Adrenal gland (tissue), 12 donors: ENCODE measurements around the gene CDKAL1. TPM values are rescaled to one million over a fixed set of nuclear protein-coding genes. Genes with fewer than 3 reads are reported as not detected.

ENCODE experiments used
- DNase-seq, 7 donors: peaks; one replicate each; pipeline ENCODE4 v3.0.0-alpha.2; 2019 to 2020
- H3K27ac ChIP-seq, 5 donors: fragments of 200-600 bp; sonication (generic) in 4 of 5; 1 replicate in 3 of 5; 2 replicates in 2 of 5; pipeline versions ENCODE4 v1.5.1 to v1.8.0; 2016 to 2020; ENCODE audit warnings: mild to moderate bottlenecking in 1 of 5
- H3K27me3 ChIP-seq: fragments of 200-600 bp; 2 replicates; pipeline ENCODE4 v1.8.0; 2021
- H3K36me3 ChIP-seq, 2 donors: fragments of 200-600 bp; replicated peaks in 1 of 2; 1 replicate in 1 of 2; 2 replicates in 1 of 2; pipeline versions ENCODE4 v1.5.1 to v1.8.0; 2018 to 2022
- H3K4me1 ChIP-seq, 2 donors: fragments of 200-600 bp; replicated peaks in 1 of 2; 1 replicate in 1 of 2; 2 replicates in 1 of 2; pipeline versions ENCODE4 v1.5.1 to v1.8.0; 2018 to 2021
- H3K4me3 ChIP-seq, 4 donors: fragments of 200-600 bp; sonication (generic) in 3 of 4; one replicate each; pipeline ENCODE4 v1.5.1; 2016 to 2018
- H3K9me3 ChIP-seq, 3 donors: fragments of 200-600 bp; sonication (generic) in 1 of 3; replicated peaks in 1 of 3; 1 replicate in 2 of 3; 2 replicates in 1 of 3; pipeline versions ENCODE4 v1.5.1 to v1.8.0; 2016 to 2021
- CTCF ChIP-seq, 6 experiments: fragments of 450-650 bp in 4 of 6; fragments of 200-600 bp in 2 of 6; sonication (generic) in 1 of 6; IDR thresholded peaks; 1 replicate in 5 of 6; 2 replicates in 1 of 6; pipeline versions ENCODE4 v1.5.1 to v1.8.0; 2016 to 2021; ENCODE audit warnings: antibody characterized with exemption in 6 of 6, mild to moderate bottlenecking in 2 of 6, moderate library complexity in 1 of 6
- POLR2A ChIP-seq, 2 donors: fragments of 450-650 bp; IDR thresholded peaks; one replicate each; pipeline ENCODE4 v1.6.1; 2017; ENCODE audit warnings: antibody characterized with exemption in 2 of 2, mild to moderate bottlenecking in 2 of 2, moderate library complexity in 1 of 2
- WGBS, 4 donors: extraction: QIAGEN DNeasy Blood & Tissue Kit in 2 of 4; methylation state at CpG; one replicate each; pipeline versions ENCODE4 v1.1.5 to v1.1.7; 2013 to 2017; 5-methylcytosine and 5-hydroxymethylcytosine counted together
- intact Hi-C, 2 donors: fragments of 100-400 bp; cut with DNase I; formaldehyde crosslinking; loops; one replicate each; pipeline versions ENCODE4 v1.14.1 to v1.15.0; 2022 to 2023
- polyA plus RNA-seq, 3 donors: library from polyadenylated mRNA; stranded (reverse); fragments of 200-250 nt in 2 of 3; fragments of 350-450 nt in 1 of 3; fragmentation: Illumina TruSeq in 1 of 3; extraction: RNeasy Lipid Tissue Mini Kit (QIAGEN cat#74804) in 1 of 3; gene quantifications; one replicate each; pipeline ENCODE4 v1.2.3, GENCODE V29; 2013 to 2014
- total RNA-seq, 9 donors: library from RNA; depleted of rRNA in 4 of 9; stranded (reverse); fragments of >200 nt in 4 of 9; fragments of 120-200 nt in 1 of 9; fragmentation: NEBNext Ultra II Directional in 1 of 9; extraction: Animal tissue kit (Norgen Biotek cat#: 25700) in 1 of 9; gene quantifications; one replicate each; pipeline versions ENCODE4 v1.1.0 to v1.2.4, GENCODE V29; 2013 to 2023
- donor health status: healthy with polysubstance abuse.
- donor health status: Bipolar disorder and iron deficiency.
- donor health status: DM: yes; HTN: yes; CAD: no.
- donor health status: DM: no; HTN: no; CAD: no.
- donor health status: DM: no; HTN: no; CAD: no.
- donor health status: DM: yes; HTN: yes; CAD: no.

CDKAL1 gene
- total and polyA plus RNA-seq, 12 donors: 3.9 to 21.1 (median 10.6) TPM

- Histone ChIP-seq H3K27ac (no peak overlapping the region), H3K36me3 (no peaks in the 10 kb centered on the region), H3K4me3 (no peak overlapping the region), H3K27me3 (no peaks in the 10 kb centered on the region), H3K9me3 (no peaks in the 10 kb centered on the region), H3K4me1 (no peaks in the 10 kb centered on the region)
- TF ChIP-seq POLR2A (IDR thresholded peaks at IDR 0.05): no peak
- TF ChIP-seq CTCF (IDR thresholded peaks at IDR 0.05): no peak
- DNase-seq: no peak
- 91 to 96% (median 93%) methylated on average over 3 of the region's 3 CpGs for WGBS, 4 donors
- intact Hi-C loops: no loop called here
Observed at GRCh38 chr6:21131406-21131805, 597.1 kb downstream of the CDKAL1 start.

- no peak for TF ChIP-seq CTCF (IDR thresholded peaks at IDR 0.05)
- TF ChIP-seq POLR2A (IDR thresholded peaks at IDR 0.05): no peak
- H3K9me3 ChIP-seq: no peaks in the 10 kb centered on the region
- no peak overlapping the region for H3K4me3 ChIP-seq
- H3K36me3 ChIP-seq: no peaks in the 10 kb centered on the region
- H3K27me3 ChIP-seq: no peaks in the 10 kb centered on the region
- no peak overlapping the region for H3K27ac ChIP-seq
- no peak for DNase-seq
- 59 to 75% (median 65%) methylated on average over 1 of the region's 1 CpG for WGBS, 4 donors
- intact Hi-C loops: no loop called here
- no peaks in the 10 kb centered on the region for H3K4me1 ChIP-seq
Observed at GRCh38 chr6:21132446-21132845, 598.2 kb downstream of the CDKAL1 start.

GRCh38 chr6:21132856-21133838, 598.9 kb downstream of the CDKAL1 start:
- TF ChIP-seq POLR2A (IDR thresholded peaks at IDR 0.05) (no peak), CTCF (IDR thresholded peaks at IDR 0.05) (no peak)
- Histone ChIP-seq H3K27ac (no peak overlapping the region), H3K4me3 (no peak overlapping the region), H3K27me3 (no peaks in the 10 kb centered on the region), H3K9me3 (no peaks in the 10 kb centered on the region), H3K4me1 (no peaks in the 10 kb centered on the region), H3K36me3 (no peaks in the 10 kb centered on the region)
- 67 to 72% (median 68%) methylated on average over 6 of the region's 6 CpGs for WGBS, 4 donors
- no peak for DNase-seq
- intact Hi-C loops: no loop called here

GRCh38 chr6:21133901-21134300, 599.6 kb downstream of the CDKAL1 start:
- H3K27me3 ChIP-seq: no peaks in the 10 kb centered on the region
- TF ChIP-seq POLR2A (IDR thresholded peaks at IDR 0.05) (no peak), CTCF (IDR thresholded peaks at IDR 0.05) (no peak)
- H3K27ac ChIP-seq: no peak overlapping the region
- intact Hi-C loops: no loop called here
- H3K4me1 ChIP-seq: peaks cover 0 to 4% of the 10 kb centered on the region in 2 donors
- no peak overlapping the region for H3K4me3 ChIP-seq
- no peaks in the 10 kb centered on the region for H3K9me3 ChIP-seq
- no peak for DNase-seq
- H3K36me3 ChIP-seq: no peaks in the 10 kb centered on the region
- 53 to 65% (median 60%) methylated on average over 6 of the region's 6 CpGs for WGBS, 4 donors
